ENCODE data around the gene ABCA7.

GRCh38 chr19:1013218-1013617 lies 26.7 kb upstream of the ABCA7 start:
- TF ChIP-seq CTCF (IDR thresholded peaks at IDR 0.05 in 2 of 3, conservative IDR thresholded peaks at IDR 0.05 in 1 of 3; ENCODE audit: borderline replicate concordance in 1 of 3, insufficient read depth in 1 of 3, low read depth in 2 of 3, low read length in 2 of 3) (no peak), MAX (IDR thresholded peaks at IDR 0.05) (no peak), REST (IDR thresholded peaks at IDR 0.05; ENCODE audit: low read depth) (no peak), JUND (IDR thresholded peaks at IDR 0.05) (no peak), SP1 (IDR thresholded peaks at IDR 0.05; ENCODE audit: low read depth) (no peak)

Data from HCT116 (cell line).